Kidney (tissue), 14 donors: ENCODE data around the gene OR2AJ1. TPM values are rescaled to one million over a fixed set of nuclear protein-coding genes. Genes with fewer than 3 reads are reported as not detected.

Experiments used
- DNase-seq, 5 donors: peaks; one replicate each; pipeline ENCODE4 v3.0.0-alpha.2; 2013 to 2020
- FAIRE-seq: peaks from 2 replicates; lab custom pipeline; 2012; peaks lifted over from hg19 to GRCh38; lab: Jason Lieb, UNC
- H3K27ac ChIP-seq, 2 donors: one replicate each; pipeline ENCODE4 v1.7.0; 2013; ENCODE audit warnings: low read depth in 2 of 2, low read length in 2 of 2, inconsistent platforms in 1 of 2
- H3K27me3 ChIP-seq: one replicate; pipeline ENCODE4 v1.7.1; 2013; ENCODE audit warnings: low read length, inconsistent platforms; ENCODE audit not compliant: control insufficient read depth, insufficient read depth
- H3K36me3 ChIP-seq, 3 donors: one replicate each; pipeline versions ENCODE4 v1.7.0 to v1.7.1; 2013; ENCODE audit warnings: low read length in 3 of 3, control low read depth in 1 of 3, inconsistent platforms in 1 of 3; ENCODE audit not compliant: insufficient read depth in 3 of 3, control insufficient read depth in 2 of 3
- H3K4me1 ChIP-seq, 3 donors: one replicate each; pipeline versions ENCODE4 v1.7.0 to v1.7.1; 2013; ENCODE audit warnings: low read length in 3 of 3, inconsistent platforms in 1 of 3, low read depth in 1 of 3; ENCODE audit not compliant: control insufficient read depth in 2 of 3, insufficient read depth in 2 of 3
- H3K4me3 ChIP-seq, 3 donors: one replicate each; pipeline versions ENCODE4 v1.7.0 to v1.8.1; 2013; ENCODE audit warnings: low read length in 3 of 3, control low read depth in 1 of 3, inconsistent platforms in 1 of 3
- H3K9ac ChIP-seq, 3 donors: one replicate each; pipeline versions ENCODE4 v1.7.0 to v1.7.1; 2013; ENCODE audit warnings: low read length in 3 of 3, control low read depth in 1 of 3, inconsistent platforms in 1 of 3
- H3K9me3 ChIP-seq, 3 donors: one replicate each; pipeline versions ENCODE4 v1.7.0 to v1.7.1; 2013; ENCODE audit warnings: low read length in 3 of 3, control low read depth in 1 of 3, inconsistent platforms in 1 of 3; ENCODE audit not compliant: control insufficient read depth in 2 of 3, insufficient read depth in 1 of 3
- intact Hi-C: fragments of 100-400 bp; cut with DNase I; formaldehyde crosslinking; loops from one replicate; pipeline ENCODE4 v1.11.1; 2022
- polyA plus RNA-seq: library from polyadenylated mRNA; stranded (reverse); fragments of 350-450 nt; fragmentation: Illumina TruSeq; extraction: RNeasy Lipid Tissue Mini Kit (QIAGEN cat#74804); gene quantifications from one replicate; pipeline ENCODE4 v1.2.3, GENCODE V29; 2014; ENCODE audit warnings: low read depth, low replicate concordance; ENCODE audit not compliant: insufficient read depth
- total RNA-seq: library from RNA; stranded (reverse); fragmentation: NEBNext Ultra II Directional; extraction: Animal tissue kit (Norgen Biotek cat#: 25700); gene quantifications from one replicate; pipeline ENCODE4 v1.2.1, GENCODE V29; 2021
- TF ChIP-seq, protein P1 (sequence below): IDR thresholded peaks from 3 replicates; pipeline ENCODE4 v1.5.1; 2012; ENCODE audit warnings: mild to moderate bottlenecking, moderate library complexity, borderline replicate concordance; ENCODE audit not compliant: insufficient read depth; ENCODE audit errors: extremely low read depth
- donor health status: control.
- donor health status: control.
- donor health status: control.
- donor health status: control.
- donor health status: control.
- donor health status: DM: yes; HTN: yes; CAD: no.
- donor health status: Normal renal cell carcinoma (clear cell type).

The OR2AJ1 gene
- total and polyA plus RNA-seq, 2 donors from 2014 or later = not detected

DNA sequence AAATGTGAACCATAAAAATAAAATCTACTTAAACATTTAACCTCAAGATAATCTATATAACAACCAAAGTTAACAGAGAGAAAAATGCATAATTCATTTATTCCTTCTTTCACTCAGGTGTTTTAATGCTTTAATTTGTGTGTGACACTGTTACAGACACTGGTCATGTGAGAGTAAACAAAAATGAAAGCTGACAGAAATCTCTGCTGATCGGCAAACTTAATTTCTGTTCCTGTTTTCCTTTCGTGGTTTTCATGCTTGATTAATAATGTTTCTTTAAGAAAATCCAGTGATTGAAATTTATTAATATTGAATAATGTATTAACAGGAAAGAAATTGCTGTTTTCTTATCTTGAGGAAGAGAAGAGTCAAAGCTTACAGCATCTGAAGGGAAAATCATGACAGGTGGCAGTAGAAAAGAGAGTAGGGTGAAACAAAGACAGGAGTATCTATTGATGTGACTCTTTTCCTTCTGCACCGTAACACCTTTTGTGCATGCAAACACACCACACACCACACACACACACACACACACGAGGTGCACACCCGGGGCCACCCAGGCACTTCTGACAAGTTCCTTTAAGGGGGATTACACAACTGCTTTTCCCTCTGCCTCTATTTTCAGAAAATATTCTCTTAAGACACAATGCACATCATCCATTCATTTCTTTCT lies 42.0 kb downstream of the OR2AJ1 start:
- no peaks in the 10 kb centered on the region for H3K9me3 ChIP-seq
- no peak for FAIRE-seq
- no peaks in the 10 kb centered on the region for H3K4me1 ChIP-seq
- no peak overlapping the region for H3K4me3 ChIP-seq
- DNase-seq = no peak
- no peak overlapping the region for H3K27ac ChIP-seq
- no peaks in the 10 kb centered on the region for H3K36me3 ChIP-seq
- TF ChIP-seq, protein P1, sequence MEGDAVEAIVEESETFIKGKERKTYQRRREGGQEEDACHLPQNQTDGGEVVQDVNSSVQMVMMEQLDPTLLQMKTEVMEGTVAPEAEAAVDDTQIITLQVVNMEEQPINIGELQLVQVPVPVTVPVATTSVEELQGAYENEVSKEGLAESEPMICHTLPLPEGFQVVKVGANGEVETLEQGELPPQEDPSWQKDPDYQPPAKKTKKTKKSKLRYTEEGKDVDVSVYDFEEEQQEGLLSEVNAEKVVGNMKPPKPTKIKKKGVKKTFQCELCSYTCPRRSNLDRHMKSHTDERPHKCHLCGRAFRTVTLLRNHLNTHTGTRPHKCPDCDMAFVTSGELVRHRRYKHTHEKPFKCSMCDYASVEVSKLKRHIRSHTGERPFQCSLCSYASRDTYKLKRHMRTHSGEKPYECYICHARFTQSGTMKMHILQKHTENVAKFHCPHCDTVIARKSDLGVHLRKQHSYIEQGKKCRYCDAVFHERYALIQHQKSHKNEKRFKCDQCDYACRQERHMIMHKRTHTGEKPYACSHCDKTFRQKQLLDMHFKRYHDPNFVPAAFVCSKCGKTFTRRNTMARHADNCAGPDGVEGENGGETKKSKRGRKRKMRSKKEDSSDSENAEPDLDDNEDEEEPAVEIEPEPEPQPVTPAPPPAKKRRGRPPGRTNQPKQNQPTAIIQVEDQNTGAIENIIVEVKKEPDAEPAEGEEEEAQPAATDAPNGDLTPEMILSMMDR = no peak
- intact Hi-C loops = no loop called here
- H3K27me3 ChIP-seq = no peaks in the 10 kb centered on the region
- no peak overlapping the region for H3K9ac ChIP-seq

Other genes starting within 250 kb of the OR2AJ1 start
- not detected for gene OR13G1, start 245.2 kb upstream of the OR2AJ1 start, total RNA-seq
- gene OR13G1, start 245.2 kb upstream of the OR2AJ1 start, polyA plus RNA-seq = not detected
- gene OR6F1, start 208.2 kb upstream of the OR2AJ1 start, total RNA-seq = not detected
- gene OR6F1, start 208.2 kb upstream of the OR2AJ1 start, polyA plus RNA-seq = not detected
- not detected for gene OR14K1, start 186.3 kb upstream of the OR2AJ1 start, total RNA-seq
- gene OR14K1, start 186.3 kb upstream of the OR2AJ1 start, polyA plus RNA-seq = not detected
- not detected for gene OR14A2, start 176.7 kb upstream of the OR2AJ1 start, total RNA-seq
- gene OR14A2, start 176.7 kb upstream of the OR2AJ1 start, polyA plus RNA-seq = not detected
- gene OR1C1, start 164.3 kb upstream of the OR2AJ1 start, total RNA-seq = not detected
- gene OR1C1, start 164.3 kb upstream of the OR2AJ1 start, polyA plus RNA-seq = not detected
- not detected for gene OR14A16, start 100.8 kb upstream of the OR2AJ1 start, total RNA-seq
- gene OR14A16, start 100.8 kb upstream of the OR2AJ1 start, polyA plus RNA-seq = not detected
- gene OR11L1, start 83.0 kb upstream of the OR2AJ1 start, total RNA-seq = not detected
- not detected for gene OR11L1, start 83.0 kb upstream of the OR2AJ1 start, polyA plus RNA-seq
- gene TRIM58, start 67.7 kb upstream of the OR2AJ1 start, total RNA-seq = 0.50 TPM
- gene TRIM58, start 67.7 kb upstream of the OR2AJ1 start, polyA plus RNA-seq = 0.11 TPM
- not detected for gene OR2W3, start 29.3 kb upstream of the OR2AJ1 start, total RNA-seq
- gene OR2W3, start 29.3 kb upstream of the OR2AJ1 start, polyA plus RNA-seq = not detected
- not detected for gene OR2T8, start 4.6 kb upstream of the OR2AJ1 start, total RNA-seq
- not detected for gene OR2T8, start 4.6 kb upstream of the OR2AJ1 start, polyA plus RNA-seq
- not detected for gene OR2L8, start 24.0 kb downstream of the OR2AJ1 start, total RNA-seq
- gene OR2L8, start 24.0 kb downstream of the OR2AJ1 start, polyA plus RNA-seq = not detected
- not detected for gene OR2AK2, start 40.3 kb downstream of the OR2AJ1 start, total RNA-seq
- not detected for gene OR2AK2, start 40.3 kb downstream of the OR2AJ1 start, polyA plus RNA-seq
- not detected for gene OR2L5, start 88.8 kb downstream of the OR2AJ1 start, total RNA-seq
- not detected for gene OR2L5, start 88.8 kb downstream of the OR2AJ1 start, polyA plus RNA-seq
- gene OR2L2, start 105.2 kb downstream of the OR2AJ1 start, total RNA-seq = 0.09 TPM
- gene OR2L2, start 105.2 kb downstream of the OR2AJ1 start, polyA plus RNA-seq = not detected
- not detected for gene OR2L3, start 121.9 kb downstream of the OR2AJ1 start, total RNA-seq
- gene OR2L3, start 121.9 kb downstream of the OR2AJ1 start, polyA plus RNA-seq = not detected
- not detected for gene OR2L13, start 170.3 kb downstream of the OR2AJ1 start, total RNA-seq
- not detected for gene OR2L13, start 170.3 kb downstream of the OR2AJ1 start, polyA plus RNA-seq
- not detected for gene OR2M5, start 220.3 kb downstream of the OR2AJ1 start, total RNA-seq
- gene OR2M5, start 220.3 kb downstream of the OR2AJ1 start, polyA plus RNA-seq = not detected
- not detected for gene OR2M2, start 249.9 kb downstream of the OR2AJ1 start, total RNA-seq
- gene OR2M2, start 249.9 kb downstream of the OR2AJ1 start, polyA plus RNA-seq = not detected